CD14-positive monocyte (primary cell): ENCODE results near the gene RAD51C. TPM values are rescaled to one million over a fixed set of nuclear protein-coding genes. Genes with fewer than 3 reads are reported as not detected.
A peak's percentile ranks its signal among the peaks of the same experiment; 100 is the strongest.

ENCODE experiments used
- DNase-seq, 3 donors: peaks; one replicate each; pipeline ENCODE4 v3.0.0-alpha.2; 2011 to 2022
- H2AFZ ChIP-seq: 2 replicates; pipeline ENCODE4 v1.6.0; 2012; ENCODE audit warnings: mild to moderate bottlenecking, low read depth, low read length, inconsistent platforms; ENCODE audit not compliant: insufficient read depth, poor library complexity, severe bottlenecking
- H3K27ac ChIP-seq, 2 donors: 1 replicate in 1 of 2; 2 replicates in 1 of 2; pipeline ENCODE4 v1.5.1; 2012 to 2013; ENCODE audit warnings: low read length in 2 of 2, control low read depth in 1 of 2, inconsistent platforms in 1 of 2, low read depth in 1 of 2, mild to moderate bottlenecking in 1 of 2
- H3K27me3 ChIP-seq, 2 donors: one replicate each; pipeline versions ENCODE4 v1.6.0 to v1.6.1; 2011 to 2013; ENCODE audit warnings: low read length in 2 of 2; ENCODE audit not compliant: control insufficient read depth in 2 of 2, insufficient read depth in 2 of 2
- H3K36me3 ChIP-seq, 2 donors: replicated peaks in 1 of 2; 1 replicate in 1 of 2; 2 replicates in 1 of 2; pipeline versions ENCODE4 v1.5.1 to v1.6.1; 2012 to 2013; ENCODE audit warnings: low read length in 2 of 2, control low read depth in 1 of 2, inconsistent platforms in 1 of 2, mild to moderate bottlenecking in 1 of 2; ENCODE audit not compliant: insufficient read depth in 2 of 2, control insufficient read depth in 1 of 2
- H3K4me1 ChIP-seq, 2 donors: 1 replicate in 1 of 2; 2 replicates in 1 of 2; pipeline versions ENCODE4 v1.5.1 to v1.6.1; 2012 to 2013; ENCODE audit warnings: low read length in 2 of 2, control low read depth in 1 of 2, inconsistent platforms in 1 of 2, mild to moderate bottlenecking in 1 of 2, moderate library complexity in 1 of 2; ENCODE audit not compliant: insufficient read depth in 2 of 2, control insufficient read depth in 1 of 2
- H3K4me2 ChIP-seq: replicated peaks from 2 replicates; pipeline ENCODE3; 2012; ENCODE audit warnings: low read length, moderate library complexity, mild to moderate bottlenecking; ENCODE audit not compliant: poor library complexity, severe bottlenecking; ENCODE audit errors: extremely low read depth
- H3K4me3 ChIP-seq, 3 experiments: fragments of 200-600 bp in 1 of 3; sonication (generic) in 1 of 3; replicated peaks in 1 of 3; 1 replicate in 2 of 3; 2 replicates in 1 of 3; pipeline ENCODE4 v1.5.1; 2011 to 2013; ENCODE audit warnings: low read length in 3 of 3, mild to moderate bottlenecking in 3 of 3, control low read depth in 2 of 3, low read depth in 2 of 3, inconsistent platforms in 1 of 3, moderate library complexity in 1 of 3
- H3K79me2 ChIP-seq: 2 replicates; pipeline ENCODE4 v1.6.0; 2012; ENCODE audit warnings: mild to moderate bottlenecking, control low read depth, inconsistent platforms, low read length, moderate library complexity; ENCODE audit not compliant: insufficient read depth
- H3K9ac ChIP-seq: 2 replicates; pipeline ENCODE4 v1.6.0; 2017; ENCODE audit warnings: low read length, mild to moderate bottlenecking; ENCODE audit not compliant: insufficient read depth, poor library complexity, severe bottlenecking
- H3K9me3 ChIP-seq, 2 donors: replicated peaks in 1 of 2; 1 replicate in 1 of 2; 2 replicates in 1 of 2; pipeline versions ENCODE4 v1.5.1 to v1.6.1; 2012 to 2013; ENCODE audit warnings: low read length in 2 of 2, control low read depth in 1 of 2; ENCODE audit not compliant: control insufficient read depth in 1 of 2, insufficient read depth in 1 of 2
- H4K20me1 ChIP-seq: 2 replicates; pipeline ENCODE4 v1.6.0; 2012; ENCODE audit warnings: mild to moderate bottlenecking, low read length, control low read depth, moderate library complexity; ENCODE audit not compliant: insufficient read depth
- H3K27ac Mint-ChIP-seq, 7 donors: one replicate each; pipeline ENCODE4 v1.8.0; 2020; ENCODE audit warnings: mild to moderate bottlenecking in 7 of 7, mixed read lengths in 7 of 7, moderate library complexity in 6 of 7, inconsistent platforms in 2 of 7
- H3K27me3 Mint-ChIP-seq, 3 donors: one replicate each; pipeline ENCODE4 v1.8.0; 2021 to 2022; ENCODE audit warnings: low read depth in 3 of 3, mild to moderate bottlenecking in 3 of 3, mixed read lengths in 3 of 3, moderate library complexity in 3 of 3, inconsistent platforms in 1 of 3
- H3K36me3 Mint-ChIP-seq, 2 donors: one replicate each; pipeline ENCODE4 v1.8.0; 2020; ENCODE audit warnings: mixed read lengths in 2 of 2, inconsistent platforms in 1 of 2, mild to moderate bottlenecking in 1 of 2
- H3K4me1 Mint-ChIP-seq: one replicate; pipeline ENCODE4 v1.8.0; 2020; ENCODE audit warnings: mild to moderate bottlenecking, mixed read lengths
- H3K4me3 Mint-ChIP-seq, 2 donors: one replicate each; pipeline ENCODE4 v1.8.0; 2020; ENCODE audit warnings: mild to moderate bottlenecking in 2 of 2, mixed read lengths in 2 of 2, moderate library complexity in 1 of 2
- H3K9me3 Mint-ChIP-seq, 7 donors: one replicate each; pipeline ENCODE4 v1.8.0; 2020 to 2022; ENCODE audit warnings: mixed read lengths in 7 of 7, mild to moderate bottlenecking in 6 of 7, moderate library complexity in 6 of 7, inconsistent platforms in 2 of 7
- WGBS: methylation state at CpG from one replicate; pipeline ENCODE4 v1.1.5; 2013; ENCODE audit warnings: missing lambda C conversion rate; ENCODE audit not compliant: insufficient coverage; 5-methylcytosine and 5-hydroxymethylcytosine counted together
- intact Hi-C, 2 donors: fragments of 100-400 bp; cut with micrococcal nuclease; formaldehyde crosslinking; loops; one replicate each; pipeline versions ENCODE4 v1.15.0 to v1.15.1; 2023
- polyA plus RNA-seq, 3 donors: library from polyadenylated mRNA; depleted of rRNA in 1 of 3; unstranded in 2 of 3; stranded (reverse) in 1 of 3; fragments of 300-500 nt in 2 of 3; fragments of >200 nt in 1 of 3; fragmentation: Illumina TruSeq in 2 of 3; gene quantifications; 1 replicate in 2 of 3; 2 replicates in 1 of 3; pipeline ENCODE4 v1.2.3, GENCODE V29; 2012 to 2021
- TF ChIP-seq, protein P1 (sequence below): fragments of 200-600 bp; IDR thresholded peaks from one replicate; pipeline ENCODE4 v1.8.0; 2022; ENCODE audit warnings: antibody characterized with exemption, mild to moderate bottlenecking

RAD51C gene
- polyA plus RNA-seq, 3 donors, result 6.8 to 14.5 (median 13.1) TPM

- H3K27me3 Mint-ChIP-seq, result peaks cover 51 to 64% (median 58%) of the 10 kb centered on the region in 3 donors
- Histone ChIP-seq H3K4me3 (no peak overlapping the region), H3K9ac (no peak overlapping the region), H3K27me3 (peaks cover 53 to 63% of the 10 kb centered on the region in 2 donors), H3K79me2 (no peaks in the 10 kb centered on the region), H3K9me3 (peaks cover 0 to 9% of the 10 kb centered on the region in 2 donors), H3K4me2 (no peak overlapping the region), H4K20me1 (no peaks in the 10 kb centered on the region), H3K36me3 (no peaks in the 10 kb centered on the region), H2AFZ (no peak overlapping the region), H3K4me1 (peaks cover 16 to 21% of the 10 kb centered on the region in 2 donors), H3K27ac (no peak overlapping the region)
- peaks cover 18% of the 10 kb centered on the region for H3K4me1 Mint-ChIP-seq
- H3K27ac Mint-ChIP-seq, result no peak overlapping the region
- H3K4me3 Mint-ChIP-seq, result no peak overlapping the region
- peaks cover 0 to 14% (median 7%) of the 10 kb centered on the region in 7 donors for H3K9me3 Mint-ChIP-seq
- peaks cover 0 to 5% of the 10 kb centered on the region in 2 donors for H3K36me3 Mint-ChIP-seq
- TF ChIP-seq, protein P1, sequence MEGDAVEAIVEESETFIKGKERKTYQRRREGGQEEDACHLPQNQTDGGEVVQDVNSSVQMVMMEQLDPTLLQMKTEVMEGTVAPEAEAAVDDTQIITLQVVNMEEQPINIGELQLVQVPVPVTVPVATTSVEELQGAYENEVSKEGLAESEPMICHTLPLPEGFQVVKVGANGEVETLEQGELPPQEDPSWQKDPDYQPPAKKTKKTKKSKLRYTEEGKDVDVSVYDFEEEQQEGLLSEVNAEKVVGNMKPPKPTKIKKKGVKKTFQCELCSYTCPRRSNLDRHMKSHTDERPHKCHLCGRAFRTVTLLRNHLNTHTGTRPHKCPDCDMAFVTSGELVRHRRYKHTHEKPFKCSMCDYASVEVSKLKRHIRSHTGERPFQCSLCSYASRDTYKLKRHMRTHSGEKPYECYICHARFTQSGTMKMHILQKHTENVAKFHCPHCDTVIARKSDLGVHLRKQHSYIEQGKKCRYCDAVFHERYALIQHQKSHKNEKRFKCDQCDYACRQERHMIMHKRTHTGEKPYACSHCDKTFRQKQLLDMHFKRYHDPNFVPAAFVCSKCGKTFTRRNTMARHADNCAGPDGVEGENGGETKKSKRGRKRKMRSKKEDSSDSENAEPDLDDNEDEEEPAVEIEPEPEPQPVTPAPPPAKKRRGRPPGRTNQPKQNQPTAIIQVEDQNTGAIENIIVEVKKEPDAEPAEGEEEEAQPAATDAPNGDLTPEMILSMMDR, result no peak
- WGBS, result 20% methylated on average over 1 of the region's 2 CpGs
- no peak for DNase-seq
- intact Hi-C loops, result no loop called here
These were observed 60.6 kb downstream of the RAD51C start for GRCh38 chr17:58753026-58753425.

DNA sequence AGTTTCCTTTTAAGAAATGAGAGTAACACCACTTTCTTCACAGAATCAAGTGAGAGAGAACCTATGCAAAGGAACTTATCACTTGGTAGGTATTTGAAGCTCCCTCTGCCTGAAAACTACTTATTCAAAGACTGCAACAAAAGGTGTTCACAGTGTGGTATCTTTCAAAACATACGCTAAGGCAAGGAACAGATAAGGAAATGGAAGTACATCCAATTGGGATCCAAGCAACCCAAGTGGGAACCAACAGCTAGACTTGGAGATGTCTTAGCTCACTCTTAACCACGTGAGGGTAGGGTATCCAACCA, 62.8 kb downstream of the RAD51C start:
- peak overlapping the region; percentile 80 for H2AFZ ChIP-seq
- peaks cover 16 to 21% of the 10 kb centered on the region in 2 donors for H3K4me1 ChIP-seq
- WGBS, result 17% methylated on average over 1 of the region's 2 CpGs
- peaks cover 0 to 9% of the 10 kb centered on the region in 2 donors for H3K9me3 ChIP-seq
- peak overlapping the region in 2 of 3 experiments; percentile 57 to 82 for H3K4me3 ChIP-seq
- no peak overlapping the region for H3K27ac Mint-ChIP-seq
- H3K4me1 Mint-ChIP-seq, result peaks cover 18% of the 10 kb centered on the region
- intact Hi-C loops, result no loop called here
- H3K9ac ChIP-seq, result no peak overlapping the region
- peaks cover 0 to 5% of the 10 kb centered on the region in 2 donors for H3K36me3 Mint-ChIP-seq
- H3K27ac ChIP-seq, result no peak overlapping the region
- H3K4me3 Mint-ChIP-seq, result peak overlapping the region; percentile 64 to 92
- TF ChIP-seq, protein P1, result no peak
- H3K4me2 ChIP-seq, result peak overlapping the region; percentile 98
- no peaks in the 10 kb centered on the region for H3K36me3 ChIP-seq
- H4K20me1 ChIP-seq, result no peaks in the 10 kb centered on the region
- H3K79me2 ChIP-seq, result no peaks in the 10 kb centered on the region
- peaks cover 70 to 80% (median 73%) of the 10 kb centered on the region in 3 donors for H3K27me3 Mint-ChIP-seq
- H3K27me3 ChIP-seq, result peaks cover 67 to 84% of the 10 kb centered on the region in 2 donors
- H3K9me3 Mint-ChIP-seq, result peaks cover 0 to 17% (median 9%) of the 10 kb centered on the region in 7 donors
- DNase-seq, result no peak
